ENCODE results near the gene SLC45A2. TPM values are rescaled to one million over a fixed set of nuclear protein-coding genes. Genes with fewer than 3 reads are reported as not detected.

Gene SLC45A2
- total RNA-seq, 6 donors from 2014 or later = 0.76 TPM; not detected in 5

DNA sequence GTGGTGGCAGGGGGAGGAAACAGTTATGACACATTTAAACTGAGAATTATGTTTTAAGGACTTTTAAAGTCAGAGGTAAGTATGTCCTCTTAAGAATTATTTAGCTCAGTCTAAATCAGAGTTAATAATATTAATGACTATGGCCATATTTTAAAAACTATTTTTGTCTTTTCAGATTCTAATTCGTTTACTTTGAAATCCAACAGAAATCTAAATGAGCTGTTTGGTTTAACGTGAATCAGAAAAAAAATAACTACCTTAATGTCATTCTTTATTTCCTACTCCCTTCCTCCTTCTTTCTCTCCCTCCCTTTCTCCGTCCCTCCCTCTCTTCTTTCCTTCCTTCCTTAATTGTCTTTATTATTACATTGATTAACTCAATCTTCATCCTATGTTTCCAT lies 43.9 kb upstream of the SLC45A2 start:
- H3K27ac ChIP-seq = no peak overlapping the region
- H3K27me3 ChIP-seq = no peaks in the 10 kb centered on the region
- H3K36me3 ChIP-seq = peaks cover 0 to 6% (median 0%) of the 10 kb centered on the region in 4 donors
- DNase-seq (no peak), ATAC-seq (ENCODE audit: low FRiP score in 2 of 2) (no peak)
- no peaks in the 10 kb centered on the region for H3K9me3 ChIP-seq
- WGBS, 2 donors = 82 to 87% methylated on average over 3 of the region's 3 CpGs
- TF ChIP-seq POLR2AphosphoS5 (IDR thresholded peaks at IDR 0.05) = no peak
- no peak for TF ChIP-seq EP300 (IDR thresholded peaks at IDR 0.05)
- no peak for TF ChIP-seq POLR2A (IDR thresholded peaks at IDR 0.05)
- TF ChIP-seq, protein P1, sequence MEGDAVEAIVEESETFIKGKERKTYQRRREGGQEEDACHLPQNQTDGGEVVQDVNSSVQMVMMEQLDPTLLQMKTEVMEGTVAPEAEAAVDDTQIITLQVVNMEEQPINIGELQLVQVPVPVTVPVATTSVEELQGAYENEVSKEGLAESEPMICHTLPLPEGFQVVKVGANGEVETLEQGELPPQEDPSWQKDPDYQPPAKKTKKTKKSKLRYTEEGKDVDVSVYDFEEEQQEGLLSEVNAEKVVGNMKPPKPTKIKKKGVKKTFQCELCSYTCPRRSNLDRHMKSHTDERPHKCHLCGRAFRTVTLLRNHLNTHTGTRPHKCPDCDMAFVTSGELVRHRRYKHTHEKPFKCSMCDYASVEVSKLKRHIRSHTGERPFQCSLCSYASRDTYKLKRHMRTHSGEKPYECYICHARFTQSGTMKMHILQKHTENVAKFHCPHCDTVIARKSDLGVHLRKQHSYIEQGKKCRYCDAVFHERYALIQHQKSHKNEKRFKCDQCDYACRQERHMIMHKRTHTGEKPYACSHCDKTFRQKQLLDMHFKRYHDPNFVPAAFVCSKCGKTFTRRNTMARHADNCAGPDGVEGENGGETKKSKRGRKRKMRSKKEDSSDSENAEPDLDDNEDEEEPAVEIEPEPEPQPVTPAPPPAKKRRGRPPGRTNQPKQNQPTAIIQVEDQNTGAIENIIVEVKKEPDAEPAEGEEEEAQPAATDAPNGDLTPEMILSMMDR (IDR thresholded peaks at IDR 0.05) = no peak
- no peaks in the 10 kb centered on the region for H3K4me1 ChIP-seq
- no peak overlapping the region for H3K4me3 ChIP-seq

GRCh38 chr5:34026089-34026761 lies 41.7 kb upstream of the SLC45A2 start:
- 84 to 89% methylated on average over 9 of the region's 9 CpGs for WGBS, 2 donors

GRCh38 chr5:34022121-34022705 lies 37.7 kb upstream of the SLC45A2 start:
- Histone ChIP-seq H3K36me3 (no peaks in the 10 kb centered on the region), H3K27me3 (no peaks in the 10 kb centered on the region), H3K9me3 (no peaks in the 10 kb centered on the region), H3K4me3 (no peak overlapping the region), H3K27ac (no peak overlapping the region), H3K4me1 (no peaks in the 10 kb centered on the region)
- 21 to 34% methylated on average over 2 of the region's 2 CpGs for WGBS, 2 donors
- TF ChIP-seq POLR2A (IDR thresholded peaks at IDR 0.05) (no peak), POLR2AphosphoS5 (IDR thresholded peaks at IDR 0.05) (no peak), EP300 (IDR thresholded peaks at IDR 0.05) (no peak)
- TF ChIP-seq, protein P1 (IDR thresholded peaks at IDR 0.05) = no peak
- DNase-seq (no peak), ATAC-seq (ENCODE audit: low FRiP score in 2 of 2) (peak in 1 of 2 donors; percentile 17)

More at GRCh38 chr5:34026089-34026761, 41.7 kb upstream of the SLC45A2 start:
- Histone ChIP-seq H3K27me3 (no peaks in the 10 kb centered on the region), H3K9me3 (no peaks in the 10 kb centered on the region), H3K36me3 (no peaks in the 10 kb centered on the region), H3K4me1 (no peaks in the 10 kb centered on the region), H3K27ac (no peak overlapping the region), H3K4me3 (no peak overlapping the region)
- no peak for DNase-seq
- TF ChIP-seq POLR2A (IDR thresholded peaks at IDR 0.05) (no peak), POLR2AphosphoS5 (IDR thresholded peaks at IDR 0.05) (no peak), EP300 (IDR thresholded peaks at IDR 0.05) (no peak)
- TF ChIP-seq, protein P1 (IDR thresholded peaks at IDR 0.05) = no peak
- ATAC-seq (ENCODE audit: low FRiP score in 2 of 2) = no peak

- 85% methylated on average over 2 of the region's 2 CpGs for WGBS, 2 donors
- H3K4me1 ChIP-seq = no peaks in the 10 kb centered on the region
- no peaks in the 10 kb centered on the region for H3K9me3 ChIP-seq
- DNase-seq (no peak), ATAC-seq (ENCODE audit: low FRiP score in 2 of 2) (no peak)
- no peaks in the 10 kb centered on the region for H3K36me3 ChIP-seq
- no peak for TF ChIP-seq POLR2AphosphoS5 (IDR thresholded peaks at IDR 0.05)
- TF ChIP-seq EP300 (IDR thresholded peaks at IDR 0.05) = no peak
- TF ChIP-seq, protein P1 (IDR thresholded peaks at IDR 0.05) = no peak
- TF ChIP-seq POLR2A (IDR thresholded peaks at IDR 0.05) = no peak
- no peak overlapping the region for H3K27ac ChIP-seq
- H3K27me3 ChIP-seq = no peaks in the 10 kb centered on the region
- no peak overlapping the region for H3K4me3 ChIP-seq
Observed at GRCh38 chr5:34021334-34021733, 36.8 kb upstream of the SLC45A2 start.
